Astrocyte (in vitro differentiated cells and primary cell): ENCODE results near the gene CUL2. TPM values are rescaled to one million over a fixed set of nuclear protein-coding genes. Genes with fewer than 3 reads are reported as not detected.
A peak's percentile ranks its signal among the peaks of the same experiment; 100 is the strongest.

Source experiments
- DNase-seq: peaks from one replicate; pipeline ENCODE4 v3.0.0-alpha.2; 2010; ENCODE audit warnings: low read depth
- FAIRE-seq: peaks from 2 replicates; lab custom pipeline; 2011; peaks lifted over from hg19 to GRCh38; lab: Jason Lieb, UNC
- H2AFZ ChIP-seq: 2 replicates; pipeline ENCODE4 v1.6.0; 2012; ENCODE audit warnings: low read depth, low read length, inconsistent platforms
- H3K27ac ChIP-seq: 2 replicates; pipeline ENCODE4 v1.5.1; 2011; ENCODE audit warnings: low read depth, low read length, inconsistent platforms
- H3K27me3 ChIP-seq: 2 replicates; pipeline ENCODE4 v1.6.0; 2011; ENCODE audit warnings: low read length, inconsistent platforms; ENCODE audit not compliant: insufficient read depth
- H3K36me3 ChIP-seq: 2 replicates; pipeline ENCODE4 v1.5.1; 2011; ENCODE audit warnings: low read length, inconsistent platforms; ENCODE audit not compliant: insufficient read depth
- H3K4me1 ChIP-seq: 2 replicates; pipeline ENCODE4 v1.5.1; 2011; ENCODE audit warnings: low read length, inconsistent platforms; ENCODE audit not compliant: insufficient read depth
- H3K4me2 ChIP-seq: 2 replicates; pipeline ENCODE4 v1.6.0; 2012; ENCODE audit warnings: low read length, inconsistent platforms
- H3K4me3 ChIP-seq: 2 replicates; pipeline ENCODE4 v1.5.1; 2011; ENCODE audit warnings: low read depth, mild to moderate bottlenecking, low read length, inconsistent platforms; ENCODE audit not compliant: insufficient read depth
- H3K79me2 ChIP-seq: 2 replicates; pipeline ENCODE4 v1.6.0; 2012; ENCODE audit warnings: mild to moderate bottlenecking, low read length, inconsistent platforms; ENCODE audit not compliant: insufficient read depth
- H3K9ac ChIP-seq: 2 replicates; pipeline ENCODE4 v1.6.0; 2012; ENCODE audit warnings: mild to moderate bottlenecking, low read length, inconsistent platforms
- H3K9me3 ChIP-seq: 2 replicates; pipeline ENCODE4 v1.5.1; 2012; ENCODE audit warnings: low read depth, mild to moderate bottlenecking, low read length, inconsistent platforms; ENCODE audit not compliant: insufficient read depth
- H4K20me1 ChIP-seq: 2 replicates; pipeline ENCODE4 v1.6.0; 2012; ENCODE audit warnings: low read length, inconsistent platforms; ENCODE audit not compliant: insufficient read depth
- H3K27ac Mint-ChIP-seq: one replicate; pipeline ENCODE4 v1.8.0; 2021; ENCODE audit warnings: mild to moderate bottlenecking, mixed read lengths; ENCODE audit not compliant: unreplicated experiment
- H3K27me3 Mint-ChIP-seq: one replicate; pipeline ENCODE4 v1.8.0; 2021; ENCODE audit warnings: low read depth, mixed read lengths; ENCODE audit not compliant: unreplicated experiment
- H3K36me3 Mint-ChIP-seq: one replicate; pipeline ENCODE4 v1.8.0; 2021; ENCODE audit warnings: low read depth, mixed read lengths; ENCODE audit not compliant: unreplicated experiment
- H3K4me1 Mint-ChIP-seq: one replicate; pipeline ENCODE4 v1.8.0; 2021; ENCODE audit warnings: low read depth, mixed read lengths; ENCODE audit not compliant: unreplicated experiment
- H3K4me3 Mint-ChIP-seq: one replicate; pipeline ENCODE4 v1.8.0; 2021; ENCODE audit warnings: mild to moderate bottlenecking, moderate library complexity, mixed read lengths; ENCODE audit not compliant: unreplicated experiment
- H3K9me3 Mint-ChIP-seq: one replicate; pipeline ENCODE4 v1.8.0; 2021; ENCODE audit warnings: mild to moderate bottlenecking, mixed read lengths; ENCODE audit not compliant: unreplicated experiment
- CTCF ChIP-seq: IDR thresholded peaks from 2 replicates; pipeline ENCODE4 v1.5.1; 2011; ENCODE audit warnings: low read depth, mild to moderate bottlenecking, inconsistent platforms, low read length, moderate library complexity; ENCODE audit not compliant: insufficient read depth
- EZH2 ChIP-seq: IDR thresholded peaks from 2 replicates; pipeline ENCODE4 v1.6.1; 2012; ENCODE audit warnings: mild to moderate bottlenecking, low read length, inconsistent platforms; ENCODE audit not compliant: insufficient read depth
- total RNA-seq: library from RNA; stranded (reverse); gene quantifications from 2 replicates; pipeline ENCODE4 v1.2.1, GENCODE V29; 2021

CUL2 gene
- total RNA-seq, 1 donor from 2014 or later: 48.0 TPM

GRCh38 chr10:34969171-34969570, 121.0 kb downstream of the CUL2 start:
- H3K27ac Mint-ChIP-seq: no peak overlapping the region

GRCh38 chr10:34967335-34967880, 122.7 kb downstream of the CUL2 start:
- Histone ChIP-seq H2AFZ (peak overlapping the region; percentile 50), H4K20me1 (no peaks in the 10 kb centered on the region), H3K9me3 (no peaks in the 10 kb centered on the region), H3K4me1 (peaks cover 12% of the 10 kb centered on the region), H3K79me2 (no peaks in the 10 kb centered on the region), H3K36me3 (no peaks in the 10 kb centered on the region), H3K4me2 (peak overlapping the region; percentile 60), H3K27ac (no peak overlapping the region), H3K9ac (no peak overlapping the region), H3K27me3 (no peaks in the 10 kb centered on the region), H3K4me3 (no peak overlapping the region)
- Mint-ChIP-seq H3K4me1 (peaks cover 17% of the 10 kb centered on the region), H3K27me3 (no peaks in the 10 kb centered on the region), H3K27ac (peak overlapping the region; percentile 1), H3K4me3 (no peak overlapping the region), H3K36me3 (no peaks in the 10 kb centered on the region), H3K9me3 (peaks cover 2% of the 10 kb centered on the region)
- DNase-seq (peak; percentile 94), FAIRE-seq (no peak)
- no peak for TF ChIP-seq EZH2
- TF ChIP-seq CTCF: no peak

More at GRCh38 chr10:34969171-34969570, 121.0 kb downstream of the CUL2 start:
- no peak overlapping the region for H3K9ac ChIP-seq
- peaks cover 12% of the 10 kb centered on the region for H3K4me1 ChIP-seq
- H3K79me2 ChIP-seq: no peaks in the 10 kb centered on the region
- H3K36me3 Mint-ChIP-seq: no peaks in the 10 kb centered on the region
- no peaks in the 10 kb centered on the region for H3K9me3 ChIP-seq
- peaks cover 4% of the 10 kb centered on the region for H3K27me3 Mint-ChIP-seq
- FAIRE-seq: no peak
- no peaks in the 10 kb centered on the region for H3K36me3 ChIP-seq
- H3K4me1 Mint-ChIP-seq: peaks cover 11% of the 10 kb centered on the region
- H3K27ac ChIP-seq: no peak overlapping the region
- H3K9me3 Mint-ChIP-seq: peaks cover 3% of the 10 kb centered on the region
- H3K4me3 ChIP-seq: no peak overlapping the region
- no peak overlapping the region for H2AFZ ChIP-seq
- no peak for TF ChIP-seq EZH2
- no peak for TF ChIP-seq CTCF
- H3K4me2 ChIP-seq: no peak overlapping the region
- no peaks in the 10 kb centered on the region for H3K27me3 ChIP-seq
- DNase-seq: no peak
- H4K20me1 ChIP-seq: no peaks in the 10 kb centered on the region
- H3K4me3 Mint-ChIP-seq: no peak overlapping the region

- Mint-ChIP-seq H3K36me3 (no peaks in the 10 kb centered on the region), H3K27ac (no peak overlapping the region), H3K4me3 (no peak overlapping the region), H3K9me3 (peaks cover 2% of the 10 kb centered on the region), H3K27me3 (no peaks in the 10 kb centered on the region), H3K4me1 (peaks cover 15% of the 10 kb centered on the region)
- no peaks in the 10 kb centered on the region for H3K27me3 ChIP-seq
- H3K79me2 ChIP-seq: no peaks in the 10 kb centered on the region
- H3K36me3 ChIP-seq: no peaks in the 10 kb centered on the region
- no peaks in the 10 kb centered on the region for H3K9me3 ChIP-seq
- peaks cover 12% of the 10 kb centered on the region for H3K4me1 ChIP-seq
- H3K4me2 ChIP-seq: no peak overlapping the region
- FAIRE-seq: no peak
- no peak for TF ChIP-seq CTCF
- no peak for TF ChIP-seq EZH2
- no peak overlapping the region for H2AFZ ChIP-seq
- H4K20me1 ChIP-seq: no peaks in the 10 kb centered on the region
- H3K4me3 ChIP-seq: no peak overlapping the region
- peak; percentile 21 for DNase-seq
- H3K27ac ChIP-seq: no peak overlapping the region
- no peak overlapping the region for H3K9ac ChIP-seq
Observed at GRCh38 chr10:34966451-34966850, 123.7 kb downstream of the CUL2 start.
